ENCODE results near the gene TAMALIN. TPM values are rescaled to one million over a fixed set of nuclear protein-coding genes. Genes with fewer than 3 reads are reported as not detected.
A peak's percentile ranks its signal among the peaks of the same experiment; 100 is the strongest.

Gene TAMALIN
- total and polyA plus RNA-seq, 10 donors = 25.5 to 141 (median 45.2) TPM

DNA sequence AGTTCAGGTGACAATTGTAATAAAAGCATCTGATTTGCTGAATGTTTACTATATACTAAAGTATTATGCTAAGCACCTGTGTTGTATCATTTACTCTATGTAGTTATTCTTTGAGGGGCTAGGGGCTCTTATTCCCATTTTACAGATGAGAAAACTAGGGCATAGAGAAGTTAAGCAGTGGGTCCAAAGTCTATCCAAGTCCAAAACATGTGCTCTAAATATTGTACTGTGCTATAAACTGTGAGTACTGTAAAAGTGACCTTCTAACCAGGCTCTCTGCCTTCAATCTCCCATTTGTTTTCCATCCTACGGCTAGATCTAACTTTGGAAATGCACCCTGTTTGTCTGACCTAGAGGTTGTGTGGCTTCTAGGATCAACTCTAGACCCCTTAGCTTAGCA is 46.3 kb upstream of the TAMALIN start:
- Histone ChIP-seq H3K4me3 (no peak overlapping the region), H3K27ac (no peak overlapping the region), H3K36me3 (peaks cover 0 to 14% (median 0%) of the 10 kb centered on the region in 6 donors), H3K4me1 (peaks cover 2 to 64% (median 20%) of the 10 kb centered on the region in 6 donors), H3K9me3 (no peaks in the 10 kb centered on the region), H3K27me3 (replicated peaks in 1 of 7) (no peaks in the 10 kb centered on the region)
- WGBS, 5 donors = 79 to 97% (median 93%) methylated on average over 1 of the region's 1 CpG
- TF ChIP-seq POLR2AphosphoS5 (IDR thresholded peaks at IDR 0.05) = no peak
- TF ChIP-seq, protein P1, sequence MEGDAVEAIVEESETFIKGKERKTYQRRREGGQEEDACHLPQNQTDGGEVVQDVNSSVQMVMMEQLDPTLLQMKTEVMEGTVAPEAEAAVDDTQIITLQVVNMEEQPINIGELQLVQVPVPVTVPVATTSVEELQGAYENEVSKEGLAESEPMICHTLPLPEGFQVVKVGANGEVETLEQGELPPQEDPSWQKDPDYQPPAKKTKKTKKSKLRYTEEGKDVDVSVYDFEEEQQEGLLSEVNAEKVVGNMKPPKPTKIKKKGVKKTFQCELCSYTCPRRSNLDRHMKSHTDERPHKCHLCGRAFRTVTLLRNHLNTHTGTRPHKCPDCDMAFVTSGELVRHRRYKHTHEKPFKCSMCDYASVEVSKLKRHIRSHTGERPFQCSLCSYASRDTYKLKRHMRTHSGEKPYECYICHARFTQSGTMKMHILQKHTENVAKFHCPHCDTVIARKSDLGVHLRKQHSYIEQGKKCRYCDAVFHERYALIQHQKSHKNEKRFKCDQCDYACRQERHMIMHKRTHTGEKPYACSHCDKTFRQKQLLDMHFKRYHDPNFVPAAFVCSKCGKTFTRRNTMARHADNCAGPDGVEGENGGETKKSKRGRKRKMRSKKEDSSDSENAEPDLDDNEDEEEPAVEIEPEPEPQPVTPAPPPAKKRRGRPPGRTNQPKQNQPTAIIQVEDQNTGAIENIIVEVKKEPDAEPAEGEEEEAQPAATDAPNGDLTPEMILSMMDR (IDR thresholded peaks at IDR 0.05 in 8 of 11, conservative IDR thresholded peaks at IDR 0.05 in 3 of 11) = no peak
- no peak for TF ChIP-seq POLR2A (IDR thresholded peaks at IDR 0.05)
- intact Hi-C loops (cut with DNase I; ENCODE audit: low total_unique reads) = no loop called here
- DNase-seq = no peak

DNA sequence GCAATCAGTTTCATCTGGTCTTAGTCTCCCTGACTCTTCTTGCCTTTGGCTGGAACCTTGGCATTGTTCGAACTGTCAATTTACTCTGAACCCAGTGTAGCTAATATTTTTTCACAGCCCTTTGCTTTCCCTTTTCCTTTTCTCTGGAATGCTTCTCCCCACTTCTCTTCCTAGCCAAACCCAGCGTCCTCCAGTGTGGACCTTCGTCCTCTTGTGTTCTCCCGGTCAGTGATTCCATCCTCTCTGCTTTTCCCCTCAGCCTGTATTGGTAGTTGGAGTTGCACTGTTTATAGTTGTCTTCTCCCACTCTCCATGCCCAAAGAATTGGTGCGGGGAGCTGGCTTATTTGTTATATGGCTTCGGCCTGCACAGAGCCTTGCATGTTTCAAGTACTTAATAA is 45.9 kb upstream of the TAMALIN start:
- 87 to 98% (median 95%) methylated on average over 4 to 6 of the region's 6 CpGs for WGBS, 5 donors

DNA sequence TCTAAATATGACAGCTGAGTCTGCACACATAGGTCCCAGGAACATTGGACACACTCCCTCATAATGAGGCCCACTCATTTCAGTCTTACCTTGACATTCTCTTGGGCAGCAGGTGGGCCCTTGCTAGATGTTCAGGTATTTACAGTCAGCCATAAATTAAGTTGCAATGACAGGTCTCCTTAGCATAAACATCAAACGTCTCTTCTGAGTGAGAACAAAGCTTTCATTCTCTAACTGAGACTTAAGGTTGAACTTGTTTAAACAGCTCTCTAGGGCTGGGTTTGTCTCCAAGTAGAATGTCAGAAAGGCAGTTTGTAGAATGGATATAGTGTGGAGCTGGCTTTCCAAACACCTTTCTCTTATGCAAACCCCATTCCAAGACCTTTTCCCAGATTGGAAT is 44.9 kb upstream of the TAMALIN start:
- H3K27me3 ChIP-seq (replicated peaks in 1 of 7) = no peaks in the 10 kb centered on the region
- no peak overlapping the region for H3K4me3 ChIP-seq
- WGBS, 5 donors = 16 to 28% (median 21%) methylated on average over 1 of the region's 1 CpG
- TF ChIP-seq POLR2A (IDR thresholded peaks at IDR 0.05) (no peak), POLR2AphosphoS5 (IDR thresholded peaks at IDR 0.05) (no peak)
- TF ChIP-seq, protein P1 (IDR thresholded peaks at IDR 0.05 in 8 of 11, conservative IDR thresholded peaks at IDR 0.05 in 3 of 11) = no peak
- H3K27ac ChIP-seq = peak overlapping the region in 1 of 8 donors; percentile 34
- intact Hi-C loops (cut with DNase I; ENCODE audit: low total_unique reads) = no loop called here
- DNase-seq = no peak
- peaks cover 0 to 50% (median 18%) of the 10 kb centered on the region in 6 donors for H3K4me1 ChIP-seq
- peaks cover 0 to 14% (median 0%) of the 10 kb centered on the region in 6 donors for H3K36me3 ChIP-seq
- H3K9me3 ChIP-seq = no peaks in the 10 kb centered on the region

More for the DNA sequence above, 45.9 kb upstream of the TAMALIN start:
- Histone ChIP-seq H3K4me1 (peaks cover 0 to 60% (median 18%) of the 10 kb centered on the region in 6 donors), H3K27ac (no peak overlapping the region), H3K4me3 (no peak overlapping the region), H3K36me3 (peaks cover 0 to 14% (median 0%) of the 10 kb centered on the region in 6 donors), H3K9me3 (no peaks in the 10 kb centered on the region), H3K27me3 (replicated peaks in 1 of 7) (no peaks in the 10 kb centered on the region)
- intact Hi-C loops (cut with DNase I; ENCODE audit: low total_unique reads) = no loop called here
- TF ChIP-seq, protein P1 (IDR thresholded peaks at IDR 0.05 in 8 of 11, conservative IDR thresholded peaks at IDR 0.05 in 3 of 11) = no peak
- DNase-seq = no peak

DNA sequence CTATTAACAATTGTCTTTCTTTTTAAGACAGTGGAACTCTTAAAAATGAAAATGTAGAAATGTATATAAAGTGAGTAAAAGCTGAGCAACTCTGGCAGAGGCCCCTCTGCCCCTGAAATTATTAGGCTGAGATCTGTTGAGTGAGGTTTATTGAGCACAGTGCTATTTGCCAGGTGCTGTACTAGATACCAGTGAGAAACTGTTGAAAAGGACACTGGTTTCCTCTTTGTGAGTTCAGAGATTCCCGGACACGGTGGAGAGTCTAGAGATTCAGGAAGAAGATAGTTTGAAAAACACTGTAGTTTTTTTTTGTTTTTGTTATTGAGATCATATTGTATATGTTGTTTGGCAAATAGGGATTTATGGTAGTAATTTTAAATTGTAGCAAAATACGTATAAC is 44.0 kb upstream of the TAMALIN start:
- peak overlapping the region in 1 of 8 donors; percentile 20 for H3K27ac ChIP-seq
- intact Hi-C loops (cut with DNase I; ENCODE audit: low total_unique reads) = no loop called here
- WGBS, 5 donors = 36 to 64% (median 56%) methylated on average over 3 of the region's 3 CpGs
- H3K4me1 ChIP-seq = peaks cover 0 to 48% (median 18%) of the 10 kb centered on the region in 6 donors
- DNase-seq = no peak
- H3K9me3 ChIP-seq = no peaks in the 10 kb centered on the region
- no peaks in the 10 kb centered on the region for H3K27me3 ChIP-seq (replicated peaks in 1 of 7)
- no peak for TF ChIP-seq POLR2AphosphoS5 (IDR thresholded peaks at IDR 0.05)
- TF ChIP-seq POLR2A (IDR thresholded peaks at IDR 0.05) = no peak
- TF ChIP-seq, protein P1 (IDR thresholded peaks at IDR 0.05 in 8 of 11, conservative IDR thresholded peaks at IDR 0.05 in 3 of 11) = no peak
- no peak overlapping the region for H3K4me3 ChIP-seq
- peaks cover 0 to 14% (median 0%) of the 10 kb centered on the region in 6 donors for H3K36me3 ChIP-seq

Data from spleen (tissue), 11 donors.